GM12878 (cell line): Measurements from ENCODE around the gene B4GALNT2. TPM values are rescaled to one million over a fixed set of nuclear protein-coding genes. Genes with fewer than 3 reads are reported as not detected.
A peak's percentile ranks its signal among the peaks of the same experiment; 100 is the strongest.

Source experiments
- ASH2L ChIP-seq: fragments of 300-600, 200-600 bp; sonication (generic); IDR thresholded peaks from 2 replicates; pipeline ENCODE4 v1.6.1; 2017; ENCODE audit warnings: low read depth, mild to moderate bottlenecking, borderline replicate concordance
- CBFB ChIP-seq: IDR thresholded peaks from 2 replicates; pipeline ENCODE4 v1.6.1; 2016; ENCODE audit warnings: antibody characterized with exemption, low read depth
- CBX3 ChIP-seq: fragments of 200-600 bp; sonication (generic); IDR thresholded peaks from 2 replicates; pipeline ENCODE4 v1.6.1; 2016; ENCODE audit warnings: low read depth, borderline replicate concordance
- CHD4 ChIP-seq: fragments of 200-600 bp; sonication (generic); IDR thresholded peaks from 2 replicates; pipeline ENCODE4 v1.6.1; 2016; ENCODE audit warnings: mild to moderate bottlenecking
- CREB1 ChIP-seq: IDR thresholded peaks from 2 replicates; pipeline ENCODE4 v1.6.1; 2012; ENCODE audit warnings: low read depth, mild to moderate bottlenecking, inconsistent platforms
- EED ChIP-seq: sonication (generic); IDR thresholded peaks from 2 replicates; pipeline ENCODE4 v1.6.1; 2016; ENCODE audit warnings: antibody characterized with exemption, low read depth
- EZH2 ChIP-seq: IDR thresholded peaks from 2 replicates; pipeline ENCODE4 v1.6.1; 2012; ENCODE audit warnings: low read depth, mild to moderate bottlenecking, control low read depth, inconsistent platforms, low read length, borderline replicate concordance; ENCODE audit not compliant: control insufficient read depth
- FOXM1 ChIP-seq: IDR thresholded peaks from 2 replicates; pipeline ENCODE4 v1.6.1; 2012; ENCODE audit warnings: low read depth, mild to moderate bottlenecking, inconsistent platforms, low read length, moderate library complexity
- IRF4 ChIP-seq: IDR thresholded peaks from 2 replicates; pipeline ENCODE4 v1.6.1; 2011; ENCODE audit warnings: low read depth, low read length
- KDM1A ChIP-seq: fragments of 200-600 bp; sonication (generic); IDR thresholded peaks from 2 replicates; pipeline ENCODE4 v1.6.1; 2016; ENCODE audit warnings: borderline replicate concordance
- NBN ChIP-seq: fragments of 450-650 bp; IDR thresholded peaks from 2 replicates; pipeline ENCODE4 v1.6.1; 2016
- NFYB ChIP-seq: IDR thresholded peaks from 2 replicates; pipeline ENCODE4 v1.6.1; 2011; ENCODE audit warnings: low read depth, mild to moderate bottlenecking, low read length, improper control_type of control experiment, moderate library complexity; ENCODE audit not compliant: insufficient read depth
- NR2C1 ChIP-seq: fragments of 450-650 bp; IDR thresholded peaks from 2 replicates; pipeline ENCODE4 v1.6.1; 2017; ENCODE audit warnings: antibody characterized with exemption, mild to moderate bottlenecking, moderate library complexity
- NR2F1 ChIP-seq: fragments of 450-650 bp; conservative IDR thresholded peaks from 2 replicates; pipeline ENCODE4 v1.6.1; 2017; ENCODE audit warnings: mild to moderate bottlenecking
- POLR2AphosphoS2 ChIP-seq: IDR thresholded peaks from 2 replicates; pipeline ENCODE4 v1.6.1; 2011; ENCODE audit warnings: low read depth, mild to moderate bottlenecking, low read length, improper control_type of control experiment, moderate library complexity
- RCOR1 ChIP-seq: conservative IDR thresholded peaks from 2 replicates; pipeline ENCODE4 v1.6.1; 2012; ENCODE audit warnings: low read depth, low read length, improper control_type of control experiment
- RUNX3 ChIP-seq: IDR thresholded peaks from 2 replicates; pipeline ENCODE4 v1.6.1; 2012; ENCODE audit warnings: low read length, inconsistent platforms
- SIN3A ChIP-seq: IDR thresholded peaks from 2 replicates; pipeline ENCODE4 v1.6.1; 2012; ENCODE audit warnings: low read depth, low read length, improper control_type of control experiment
- SIX5 ChIP-seq: IDR thresholded peaks from 2 replicates; pipeline ENCODE4 v1.6.1; 2011; ENCODE audit warnings: mild to moderate bottlenecking, low read depth, low read length, moderate library complexity; ENCODE audit not compliant: severe bottlenecking
- SREBF2 ChIP-seq: IDR thresholded peaks from 2 replicates; pipeline ENCODE4 v1.6.1; 2012; ENCODE audit warnings: mild to moderate bottlenecking, low read length
- SRF ChIP-seq, 2 experiments: IDR thresholded peaks; 2 replicates each; pipeline ENCODE4 v1.6.1; 2011; ENCODE audit warnings: low read depth in 2 of 2, low read length in 2 of 2, mild to moderate bottlenecking in 1 of 2, moderate library complexity in 1 of 2
- TBL1XR1 ChIP-seq: IDR thresholded peaks from 2 replicates; pipeline ENCODE4 v1.6.1; 2012; ENCODE audit warnings: low read depth, low read length, improper control_type of control experiment
- TCF3 ChIP-seq: IDR thresholded peaks from 2 replicates; pipeline ENCODE4 v1.6.1; 2012; ENCODE audit warnings: low read depth, mild to moderate bottlenecking, low read length, borderline replicate concordance; ENCODE audit not compliant: insufficient read depth
- TCF7 ChIP-seq: IDR thresholded peaks from 2 replicates; pipeline ENCODE4 v1.6.1; 2014; ENCODE audit warnings: antibody characterized with exemption, borderline replicate concordance
- ZBED1 ChIP-seq: IDR thresholded peaks from 2 replicates; pipeline ENCODE4 v1.6.1; 2016; ENCODE audit warnings: borderline replicate concordance
- polyA plus RNA-seq, 11 experiments: library from polyadenylated mRNA; depleted of rRNA in 4 of 11; unstranded in 6 of 11; stranded (reverse) in 5 of 11; fragments of >200 nt; fragmentation: Nextera tagmentation in 4 of 11; fragmentation: Illumina TruSeq in 1 of 11; extraction: Ambion mirVana in 4 of 11; extraction: Trizol in 1 of 11; gene quantifications; 1 replicate in 1 of 11; 2 replicates in 10 of 11; pipeline versions ENCODE4 v1.2.1 to v1.2.3, GENCODE V29; 2011 to 2016; ENCODE audit warnings: inconsistent platforms in 2 of 11, missing spikeins in 2 of 11, low read depth in 1 of 11
- total RNA-seq, 4 experiments: library from RNA; depleted of rRNA in 3 of 4; stranded (reverse); fragments of >200 nt in 3 of 4; fragmentation: Illumina TruSeq in 1 of 4; extraction: Trizol in 1 of 4; gene quantifications; 2 replicates each; pipeline versions ENCODE4 v1.2.1 to v1.2.3, GENCODE V29; 2013 to 2021
- TF ChIP-seq, protein P1 (sequence below): fragments of 450-650 bp; IDR thresholded peaks from 2 replicates; pipeline ENCODE4 v1.6.1; 2018; ENCODE audit warnings: mild to moderate bottlenecking, low read depth, moderate library complexity; ENCODE audit not compliant: partially characterized antibody
- TF ChIP-seq, protein P2 (sequence below): fragments of 450-650 bp; IDR thresholded peaks from 2 replicates; pipeline ENCODE4 v1.6.1; 2017; ENCODE audit warnings: mild to moderate bottlenecking, low read depth, inconsistent platforms; ENCODE audit not compliant: poor library complexity, severe bottlenecking

The B4GALNT2 gene
- total and polyA plus RNA-seq, 10 of the 15 experiments (the other 5 are each of a cell fraction or from before 2014, with no cell fraction given) = not detected

GRCh38 chr17:49191409-49191916, 58.9 kb downstream of the B4GALNT2 start (continued):
- no peak for TF ChIP-seq TCF7
- TF ChIP-seq ASH2L = no peak
- TF ChIP-seq RUNX3 = peak; percentile 63; the same call in 1 of the 2 replicates
- TF ChIP-seq ZBED1 = no peak; the same call in 1 of the 2 replicates
- TF ChIP-seq CBFB = no peak
- no peak for TF ChIP-seq NFYB
- peak; percentile 83 for TF ChIP-seq IRF4
- TF ChIP-seq SREBF2 = no peak
- TF ChIP-seq SIN3A = no peak
- no peak for TF ChIP-seq SIX5
- no peak for TF ChIP-seq CBX3
- TF ChIP-seq EZH2 = no peak
- TF ChIP-seq CHD4 = no peak
- TF ChIP-seq EED = no peak
- 0 out of 2 replicates have a peak, but pooled peaks have one; percentile 14 for TF ChIP-seq TBL1XR1
- no peak for TF ChIP-seq NR2C1
- peak; percentile 79; the same call in 1 of the 2 replicates for TF ChIP-seq FOXM1
- TF ChIP-seq KDM1A = no peak
- TF ChIP-seq TCF3 = 0 out of 2 replicates have a peak, but pooled peaks have one; percentile 48
- TF ChIP-seq NBN = peak; percentile 26; the same call in 1 of the 2 replicates
- no peak for TF ChIP-seq RCOR1
- TF ChIP-seq, protein P1, sequence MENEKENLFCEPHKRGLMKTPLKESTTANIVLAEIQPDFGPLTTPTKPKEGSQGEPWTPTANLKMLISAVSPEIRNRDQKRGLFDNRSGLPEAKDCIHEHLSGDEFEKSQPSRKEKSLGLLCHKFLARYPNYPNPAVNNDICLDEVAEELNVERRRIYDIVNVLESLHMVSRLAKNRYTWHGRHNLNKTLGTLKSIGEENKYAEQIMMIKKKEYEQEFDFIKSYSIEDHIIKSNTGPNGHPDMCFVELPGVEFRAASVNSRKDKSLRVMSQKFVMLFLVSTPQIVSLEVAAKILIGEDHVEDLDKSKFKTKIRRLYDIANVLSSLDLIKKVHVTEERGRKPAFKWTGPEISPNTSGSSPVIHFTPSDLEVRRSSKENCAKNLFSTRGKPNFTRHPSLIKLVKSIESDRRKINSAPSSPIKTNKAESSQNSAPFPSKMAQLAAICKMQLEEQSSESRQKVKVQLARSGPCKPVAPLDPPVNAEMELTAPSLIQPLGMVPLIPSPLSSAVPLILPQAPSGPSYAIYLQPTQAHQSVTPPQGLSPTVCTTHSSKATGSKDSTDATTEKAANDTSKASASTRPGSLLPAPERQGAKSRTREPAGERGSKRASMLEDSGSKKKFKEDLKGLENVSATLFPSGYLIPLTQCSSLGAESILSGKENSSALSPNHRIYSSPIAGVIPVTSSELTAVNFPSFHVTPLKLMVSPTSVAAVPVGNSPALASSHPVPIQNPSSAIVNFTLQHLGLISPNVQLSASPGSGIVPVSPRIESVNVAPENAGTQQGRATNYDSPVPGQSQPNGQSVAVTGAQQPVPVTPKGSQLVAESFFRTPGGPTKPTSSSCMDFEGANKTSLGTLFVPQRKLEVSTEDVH = no peak
- TF ChIP-seq, protein P2, sequence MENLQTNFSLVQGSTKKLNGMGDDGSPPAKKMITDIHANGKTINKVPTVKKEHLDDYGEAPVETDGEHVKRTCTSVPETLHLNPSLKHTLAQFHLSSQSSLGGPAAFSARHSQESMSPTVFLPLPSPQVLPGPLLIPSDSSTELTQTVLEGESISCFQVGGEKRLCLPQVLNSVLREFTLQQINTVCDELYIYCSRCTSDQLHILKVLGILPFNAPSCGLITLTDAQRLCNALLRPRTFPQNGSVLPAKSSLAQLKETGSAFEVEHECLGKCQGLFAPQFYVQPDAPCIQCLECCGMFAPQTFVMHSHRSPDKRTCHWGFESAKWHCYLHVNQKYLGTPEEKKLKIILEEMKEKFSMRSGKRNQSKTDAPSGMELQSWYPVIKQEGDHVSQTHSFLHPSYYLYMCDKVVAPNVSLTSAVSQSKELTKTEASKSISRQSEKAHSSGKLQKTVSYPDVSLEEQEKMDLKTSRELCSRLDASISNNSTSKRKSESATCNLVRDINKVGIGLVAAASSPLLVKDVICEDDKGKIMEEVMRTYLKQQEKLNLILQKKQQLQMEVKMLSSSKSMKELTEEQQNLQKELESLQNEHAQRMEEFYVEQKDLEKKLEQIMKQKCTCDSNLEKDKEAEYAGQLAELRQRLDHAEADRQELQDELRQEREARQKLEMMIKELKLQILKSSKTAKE = peak; percentile 78
- TF ChIP-seq POLR2AphosphoS2 = no peak
- peak; percentile 52; the same call in 1 of the 2 replicates for TF ChIP-seq NR2F1
- TF ChIP-seq SRF (IDR thresholded peaks at IDR 0.05; ENCODE audit: low read depth in 2 of 2, low read length in 2 of 2) = no peak
- no peak for TF ChIP-seq CREB1
- TF ChIP-seq, all 136 proteins: peak for 26
